CD14-positive monocyte (primary cell): ENCODE results near the gene MUC6. TPM values are rescaled to one million over a fixed set of nuclear protein-coding genes. Genes with fewer than 3 reads are reported as not detected.
A peak's percentile ranks its signal among the peaks of the same experiment; 100 is the strongest.

Experiments used
- DNase-seq, 3 donors: peaks; one replicate each; pipeline ENCODE4 v3.0.0-alpha.2; 2011 to 2022
- H2AFZ ChIP-seq: 2 replicates; pipeline ENCODE4 v1.6.0; 2012; ENCODE audit warnings: mild to moderate bottlenecking, low read depth, low read length, inconsistent platforms; ENCODE audit not compliant: insufficient read depth, poor library complexity, severe bottlenecking
- H3K27ac ChIP-seq, 2 donors: 1 replicate in 1 of 2; 2 replicates in 1 of 2; pipeline ENCODE4 v1.5.1; 2012 to 2013; ENCODE audit warnings: low read length in 2 of 2, control low read depth in 1 of 2, inconsistent platforms in 1 of 2, low read depth in 1 of 2, mild to moderate bottlenecking in 1 of 2
- H3K27me3 ChIP-seq, 2 donors: one replicate each; pipeline versions ENCODE4 v1.6.0 to v1.6.1; 2011 to 2013; ENCODE audit warnings: low read length in 2 of 2; ENCODE audit not compliant: control insufficient read depth in 2 of 2, insufficient read depth in 2 of 2
- H3K36me3 ChIP-seq, 2 donors: replicated peaks in 1 of 2; 1 replicate in 1 of 2; 2 replicates in 1 of 2; pipeline versions ENCODE4 v1.5.1 to v1.6.1; 2012 to 2013; ENCODE audit warnings: low read length in 2 of 2, control low read depth in 1 of 2, inconsistent platforms in 1 of 2, mild to moderate bottlenecking in 1 of 2; ENCODE audit not compliant: insufficient read depth in 2 of 2, control insufficient read depth in 1 of 2
- H3K4me1 ChIP-seq, 2 donors: 1 replicate in 1 of 2; 2 replicates in 1 of 2; pipeline versions ENCODE4 v1.5.1 to v1.6.1; 2012 to 2013; ENCODE audit warnings: low read length in 2 of 2, control low read depth in 1 of 2, inconsistent platforms in 1 of 2, mild to moderate bottlenecking in 1 of 2, moderate library complexity in 1 of 2; ENCODE audit not compliant: insufficient read depth in 2 of 2, control insufficient read depth in 1 of 2
- H3K4me2 ChIP-seq: replicated peaks from 2 replicates; pipeline ENCODE3; 2012; ENCODE audit warnings: low read length, moderate library complexity, mild to moderate bottlenecking; ENCODE audit not compliant: poor library complexity, severe bottlenecking; ENCODE audit errors: extremely low read depth
- H3K4me3 ChIP-seq, 3 experiments: fragments of 200-600 bp in 1 of 3; sonication (generic) in 1 of 3; replicated peaks in 1 of 3; 1 replicate in 2 of 3; 2 replicates in 1 of 3; pipeline ENCODE4 v1.5.1; 2011 to 2013; ENCODE audit warnings: low read length in 3 of 3, mild to moderate bottlenecking in 3 of 3, control low read depth in 2 of 3, low read depth in 2 of 3, inconsistent platforms in 1 of 3, moderate library complexity in 1 of 3
- H3K79me2 ChIP-seq: 2 replicates; pipeline ENCODE4 v1.6.0; 2012; ENCODE audit warnings: mild to moderate bottlenecking, control low read depth, inconsistent platforms, low read length, moderate library complexity; ENCODE audit not compliant: insufficient read depth
- H3K9ac ChIP-seq: 2 replicates; pipeline ENCODE4 v1.6.0; 2017; ENCODE audit warnings: low read length, mild to moderate bottlenecking; ENCODE audit not compliant: insufficient read depth, poor library complexity, severe bottlenecking
- H3K9me3 ChIP-seq, 2 donors: replicated peaks in 1 of 2; 1 replicate in 1 of 2; 2 replicates in 1 of 2; pipeline versions ENCODE4 v1.5.1 to v1.6.1; 2012 to 2013; ENCODE audit warnings: low read length in 2 of 2, control low read depth in 1 of 2; ENCODE audit not compliant: control insufficient read depth in 1 of 2, insufficient read depth in 1 of 2
- H4K20me1 ChIP-seq: 2 replicates; pipeline ENCODE4 v1.6.0; 2012; ENCODE audit warnings: mild to moderate bottlenecking, low read length, control low read depth, moderate library complexity; ENCODE audit not compliant: insufficient read depth
- H3K27ac Mint-ChIP-seq, 7 donors: one replicate each; pipeline ENCODE4 v1.8.0; 2020; ENCODE audit warnings: mild to moderate bottlenecking in 7 of 7, mixed read lengths in 7 of 7, moderate library complexity in 6 of 7, inconsistent platforms in 2 of 7
- H3K27me3 Mint-ChIP-seq, 3 donors: one replicate each; pipeline ENCODE4 v1.8.0; 2021 to 2022; ENCODE audit warnings: low read depth in 3 of 3, mild to moderate bottlenecking in 3 of 3, mixed read lengths in 3 of 3, moderate library complexity in 3 of 3, inconsistent platforms in 1 of 3
- H3K36me3 Mint-ChIP-seq, 2 donors: one replicate each; pipeline ENCODE4 v1.8.0; 2020; ENCODE audit warnings: mixed read lengths in 2 of 2, inconsistent platforms in 1 of 2, mild to moderate bottlenecking in 1 of 2
- H3K4me1 Mint-ChIP-seq: one replicate; pipeline ENCODE4 v1.8.0; 2020; ENCODE audit warnings: mild to moderate bottlenecking, mixed read lengths
- H3K4me3 Mint-ChIP-seq, 2 donors: one replicate each; pipeline ENCODE4 v1.8.0; 2020; ENCODE audit warnings: mild to moderate bottlenecking in 2 of 2, mixed read lengths in 2 of 2, moderate library complexity in 1 of 2
- H3K9me3 Mint-ChIP-seq, 7 donors: one replicate each; pipeline ENCODE4 v1.8.0; 2020 to 2022; ENCODE audit warnings: mixed read lengths in 7 of 7, mild to moderate bottlenecking in 6 of 7, moderate library complexity in 6 of 7, inconsistent platforms in 2 of 7
- WGBS: methylation state at CpG from one replicate; pipeline ENCODE4 v1.1.5; 2013; ENCODE audit warnings: missing lambda C conversion rate; ENCODE audit not compliant: insufficient coverage; 5-methylcytosine and 5-hydroxymethylcytosine counted together
- intact Hi-C, 2 donors: fragments of 100-400 bp; cut with micrococcal nuclease; formaldehyde crosslinking; loops; one replicate each; pipeline versions ENCODE4 v1.15.0 to v1.15.1; 2023
- polyA plus RNA-seq, 3 donors: library from polyadenylated mRNA; depleted of rRNA in 1 of 3; unstranded in 2 of 3; stranded (reverse) in 1 of 3; fragments of 300-500 nt in 2 of 3; fragments of >200 nt in 1 of 3; fragmentation: Illumina TruSeq in 2 of 3; gene quantifications; 1 replicate in 2 of 3; 2 replicates in 1 of 3; pipeline ENCODE4 v1.2.3, GENCODE V29; 2012 to 2021
- TF ChIP-seq, protein P1 (sequence below): fragments of 200-600 bp; IDR thresholded peaks from one replicate; pipeline ENCODE4 v1.8.0; 2022; ENCODE audit warnings: antibody characterized with exemption, mild to moderate bottlenecking

MUC6 gene
- polyA plus RNA-seq, 3 donors, result not detected

GRCh38 chr11:995044-995751 lies 41.3 kb downstream of the MUC6 start:
- H3K36me3 ChIP-seq, result peaks cover 54 to 80% of the 10 kb centered on the region in 2 donors
- H3K36me3 Mint-ChIP-seq, result peaks cover 49 to 88% of the 10 kb centered on the region in 2 donors
- intact Hi-C loops, result no loop called here
- H3K4me1 ChIP-seq, result no peaks in the 10 kb centered on the region
- H3K79me2 ChIP-seq, result no peaks in the 10 kb centered on the region
- H3K27me3 ChIP-seq, result no peaks in the 10 kb centered on the region
- 94% methylated on average over 9 of the region's 16 CpGs for WGBS
- peak overlapping the region in 1 of 2 donors; percentile 9 for H3K27ac ChIP-seq
- peaks cover 5% of the 10 kb centered on the region for H3K4me1 Mint-ChIP-seq
- peak overlapping the region in 4 of 7 donors; percentile 1 to 40 (median 20) for H3K27ac Mint-ChIP-seq
- H3K4me2 ChIP-seq, result no peak overlapping the region
- H3K4me3 ChIP-seq, result no peak overlapping the region
- H3K9me3 Mint-ChIP-seq, result peaks cover 0 to 2% (median 0%) of the 10 kb centered on the region in 7 donors
- DNase-seq, result no peak
- H4K20me1 ChIP-seq, result peaks cover 20% of the 10 kb centered on the region
- no peak overlapping the region for H3K4me3 Mint-ChIP-seq
- peaks cover 0 to 4% of the 10 kb centered on the region in 2 donors for H3K9me3 ChIP-seq
- H2AFZ ChIP-seq, result no peak overlapping the region
- peaks cover 0 to 1% (median 0%) of the 10 kb centered on the region in 3 donors for H3K27me3 Mint-ChIP-seq
- TF ChIP-seq, protein P1, sequence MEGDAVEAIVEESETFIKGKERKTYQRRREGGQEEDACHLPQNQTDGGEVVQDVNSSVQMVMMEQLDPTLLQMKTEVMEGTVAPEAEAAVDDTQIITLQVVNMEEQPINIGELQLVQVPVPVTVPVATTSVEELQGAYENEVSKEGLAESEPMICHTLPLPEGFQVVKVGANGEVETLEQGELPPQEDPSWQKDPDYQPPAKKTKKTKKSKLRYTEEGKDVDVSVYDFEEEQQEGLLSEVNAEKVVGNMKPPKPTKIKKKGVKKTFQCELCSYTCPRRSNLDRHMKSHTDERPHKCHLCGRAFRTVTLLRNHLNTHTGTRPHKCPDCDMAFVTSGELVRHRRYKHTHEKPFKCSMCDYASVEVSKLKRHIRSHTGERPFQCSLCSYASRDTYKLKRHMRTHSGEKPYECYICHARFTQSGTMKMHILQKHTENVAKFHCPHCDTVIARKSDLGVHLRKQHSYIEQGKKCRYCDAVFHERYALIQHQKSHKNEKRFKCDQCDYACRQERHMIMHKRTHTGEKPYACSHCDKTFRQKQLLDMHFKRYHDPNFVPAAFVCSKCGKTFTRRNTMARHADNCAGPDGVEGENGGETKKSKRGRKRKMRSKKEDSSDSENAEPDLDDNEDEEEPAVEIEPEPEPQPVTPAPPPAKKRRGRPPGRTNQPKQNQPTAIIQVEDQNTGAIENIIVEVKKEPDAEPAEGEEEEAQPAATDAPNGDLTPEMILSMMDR, result no peak
- no peak overlapping the region for H3K9ac ChIP-seq

DNA sequence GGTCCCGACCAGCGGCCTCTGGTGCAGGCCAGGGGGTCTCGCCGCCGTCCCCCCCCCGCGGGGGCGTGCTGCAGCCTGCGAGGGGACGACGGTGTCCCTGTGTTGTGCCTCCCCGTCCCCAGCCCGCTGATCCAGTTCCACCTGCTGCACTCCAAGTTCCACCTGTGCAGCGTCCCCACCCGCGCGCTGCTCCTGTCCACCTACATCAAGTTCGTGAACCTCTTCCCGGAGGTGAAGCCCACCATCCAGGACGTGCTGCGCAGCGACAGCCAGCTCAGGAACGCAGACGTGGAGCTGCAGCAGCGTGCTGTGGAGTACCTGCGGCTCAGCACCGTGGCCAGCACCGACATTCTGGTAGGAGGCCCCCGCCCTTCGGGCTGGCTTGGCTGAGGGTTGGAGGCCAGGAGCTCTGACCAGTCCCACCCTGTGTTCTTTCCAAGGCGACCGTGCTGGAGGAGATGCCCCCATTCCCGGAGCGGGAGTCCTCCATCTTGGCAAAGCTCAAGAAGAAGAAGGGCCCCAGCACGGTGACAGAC lies 42.8 kb downstream of the MUC6 start:
- Histone ChIP-seq H4K20me1 (peaks cover 24% of the 10 kb centered on the region), H3K9me3 (peaks cover 0 to 4% of the 10 kb centered on the region in 2 donors), H3K4me2 (no peak overlapping the region), H3K9ac (no peak overlapping the region), H3K36me3 (peaks cover 65 to 84% of the 10 kb centered on the region in 2 donors), H3K27me3 (no peaks in the 10 kb centered on the region), H3K4me1 (no peaks in the 10 kb centered on the region), H2AFZ (no peak overlapping the region), H3K27ac (no peak overlapping the region), H3K4me3 (no peak overlapping the region), H3K79me2 (no peaks in the 10 kb centered on the region)
- Mint-ChIP-seq H3K36me3 (peaks cover 59 to 91% of the 10 kb centered on the region in 2 donors), H3K4me3 (no peak overlapping the region), H3K27me3 (peaks cover 0 to 1% (median 0%) of the 10 kb centered on the region in 3 donors), H3K27ac (no peak overlapping the region), H3K4me1 (peaks cover 5% of the 10 kb centered on the region), H3K9me3 (peaks cover 0 to 2% (median 0%) of the 10 kb centered on the region in 7 donors)
- no peak for DNase-seq
- TF ChIP-seq, protein P1, result no peak
- intact Hi-C loops, result no loop called here
- WGBS, result 98% methylated on average over 34 of the region's 35 CpGs
